Neuronal stem cell (in vitro differentiated cells): Measurements from ENCODE around the gene RPRD1A.

Source experiments
- DNase-seq: peaks from one replicate; pipeline ENCODE4 v3.0.0-alpha.2; 2013; ENCODE audit warnings: low spot score
- H2AFZ ChIP-seq: one replicate; pipeline ENCODE4 v1.6.1; 2013; ENCODE audit warnings: mild to moderate bottlenecking, low read length, inconsistent platforms
- H2AK5ac ChIP-seq: 2 replicates; pipeline ENCODE4 v1.6.1; 2013; ENCODE audit warnings: low read depth, mild to moderate bottlenecking, inconsistent platforms, low read length, moderate library complexity, mixed read lengths
- H2BK120ac ChIP-seq: 2 replicates; pipeline ENCODE4 v1.6.1; 2013; ENCODE audit warnings: low read depth, mild to moderate bottlenecking, inconsistent platforms, low read length, moderate library complexity, mixed read lengths
- H2BK12ac ChIP-seq: one replicate; pipeline ENCODE4 v1.6.1; 2013; ENCODE audit warnings: low read length, inconsistent platforms
- H2BK15ac ChIP-seq: 2 replicates; pipeline ENCODE4 v1.6.1; 2013; ENCODE audit warnings: mild to moderate bottlenecking, low read length, inconsistent platforms, mixed read lengths
- H2BK5ac ChIP-seq: one replicate; pipeline ENCODE4 v1.6.1; 2013; ENCODE audit warnings: inconsistent platforms, mild to moderate bottlenecking, low read length, moderate library complexity
- H3K14ac ChIP-seq: one replicate; pipeline ENCODE4 v1.6.1; 2013; ENCODE audit warnings: low read length, inconsistent platforms
- H3K18ac ChIP-seq: 2 replicates; pipeline ENCODE4 v1.6.1; 2013; ENCODE audit warnings: low read length, inconsistent platforms
- H3K23ac ChIP-seq: 2 replicates; pipeline ENCODE4 v1.6.1; 2013; ENCODE audit warnings: low read depth, mild to moderate bottlenecking, mixed read lengths, low read length, inconsistent platforms; ENCODE audit not compliant: poor library complexity
- H3K27ac ChIP-seq: replicated peaks from 3 replicates; pipeline ENCODE4 v1.5.1; 2013; ENCODE audit warnings: low read length, inconsistent platforms
- H3K27me3 ChIP-seq, 3 experiments: 2 replicates each; pipeline ENCODE4 v1.6.1; 2013; ENCODE audit warnings: low read length in 3 of 3, mild to moderate bottlenecking in 2 of 3, inconsistent platforms in 1 of 3, low read depth in 1 of 3, mixed read lengths in 1 of 3, moderate library complexity in 1 of 3; ENCODE audit not compliant: control insufficient read depth in 3 of 3, insufficient read depth in 3 of 3
- H3K36me3 ChIP-seq, 2 donors: replicated peaks in 1 of 2; 2 replicates each; pipeline ENCODE4 v1.6.1; 2013; ENCODE audit warnings: low read length in 2 of 2; ENCODE audit not compliant: control insufficient read depth in 2 of 2, insufficient read depth in 2 of 2
- H3K4ac ChIP-seq: 2 replicates; pipeline ENCODE4 v1.6.1; 2013; ENCODE audit warnings: inconsistent platforms, mild to moderate bottlenecking, low read length, moderate library complexity
- H3K4me1 ChIP-seq, 2 donors: 1 replicate in 1 of 2; 2 replicates in 1 of 2; pipeline ENCODE4 v1.6.1; 2013; ENCODE audit warnings: low read length in 2 of 2, low read depth in 1 of 2; ENCODE audit not compliant: control insufficient read depth in 2 of 2, insufficient read depth in 1 of 2
- H3K4me2 ChIP-seq: one replicate; pipeline ENCODE4 v1.6.1; 2013; ENCODE audit warnings: mild to moderate bottlenecking, low read length, inconsistent platforms; ENCODE audit not compliant: insufficient read depth, poor library complexity, severe bottlenecking
- H3K4me3 ChIP-seq, 2 donors: 2 replicates each; pipeline ENCODE4 v1.5.1; 2013; ENCODE audit warnings: low read length in 2 of 2, mild to moderate bottlenecking in 2 of 2, inconsistent platforms in 1 of 2, moderate library complexity in 1 of 2
- H3K79me1 ChIP-seq: one replicate; pipeline ENCODE4 v1.6.1; 2013; ENCODE audit warnings: low read depth, mild to moderate bottlenecking, inconsistent platforms, low read length, moderate library complexity
- H3K9ac ChIP-seq: one replicate; pipeline ENCODE4 v1.6.1; 2013; ENCODE audit warnings: mild to moderate bottlenecking, low read depth, low read length, inconsistent platforms; ENCODE audit not compliant: poor library complexity
- H3K9me3 ChIP-seq, 2 donors: replicated peaks in 1 of 2; 2 replicates each; pipeline versions ENCODE3 to v1.6.1; 2013; ENCODE audit warnings: low read length in 2 of 2, mild to moderate bottlenecking in 2 of 2, inconsistent platforms in 1 of 2, low read depth in 1 of 2, mixed read lengths in 1 of 2, moderate library complexity in 1 of 2; ENCODE audit not compliant: control insufficient read depth in 2 of 2, insufficient read depth in 1 of 2
- H4K8ac ChIP-seq: one replicate; pipeline ENCODE4 v1.6.1; 2013; ENCODE audit warnings: low read depth, mild to moderate bottlenecking, inconsistent platforms, low read length, moderate library complexity
- H4K91ac ChIP-seq: one replicate; pipeline ENCODE4 v1.6.1; 2013; ENCODE audit warnings: low read length, low read depth, mild to moderate bottlenecking, inconsistent platforms; ENCODE audit not compliant: poor library complexity
- WGBS, 2 donors: extraction: QIAGEN DNeasy Blood & Tissue Kit; methylation state at CpG; one replicate each; pipeline ENCODE4 v1.1.7; 2013; ENCODE audit warnings: missing lambda C conversion rate in 2 of 2, mixed read lengths in 1 of 2; ENCODE audit not compliant: insufficient read length in 2 of 2, insufficient replicate concordance in 1 of 2; ENCODE audit errors: extremely low coverage in 2 of 2; 5-methylcytosine and 5-hydroxymethylcytosine counted together

RPRD1A gene

DNA sequence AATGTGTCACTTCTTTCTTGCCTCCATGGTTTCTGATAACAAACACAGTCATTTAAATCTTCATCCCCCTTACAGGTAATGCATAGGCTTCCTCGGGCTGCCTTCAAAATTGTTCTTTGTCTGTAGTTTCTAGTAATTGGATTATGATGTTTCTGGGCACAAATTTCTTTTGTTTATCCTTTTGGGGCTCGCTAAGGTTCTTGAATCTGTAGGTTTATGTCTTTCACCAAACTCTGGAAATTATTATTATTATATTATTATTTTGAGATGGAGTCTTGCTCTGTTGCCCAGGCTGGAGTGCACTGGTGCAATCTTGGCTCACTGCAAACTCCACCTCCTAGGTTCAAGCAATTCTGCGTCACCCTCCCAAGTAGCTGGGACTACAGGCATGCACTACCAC, 111.1 kb downstream of the RPRD1A start:
- peaks cover 0 to 4% of the 10 kb centered on the region in 2 donors for H3K9me3 ChIP-seq
- WGBS, 2 donors: no CpG with 5 or more reads among the region's 3 CpGs
- H4K8ac ChIP-seq: no peak overlapping the region
- H3K79me1 ChIP-seq: no peaks in the 10 kb centered on the region
- H3K18ac ChIP-seq: no peak overlapping the region
- H2BK120ac ChIP-seq: no peak overlapping the region
- H2AFZ ChIP-seq: no peak overlapping the region
- no peak overlapping the region for H2BK15ac ChIP-seq
- no peak overlapping the region for H2BK5ac ChIP-seq
- H2AK5ac ChIP-seq: no peak overlapping the region
- H4K91ac ChIP-seq: no peak overlapping the region
- H3K36me3 ChIP-seq: no peaks in the 10 kb centered on the region
- H2BK12ac ChIP-seq: no peak overlapping the region
- H3K27ac ChIP-seq: no peak overlapping the region
- H3K4me1 ChIP-seq: no peaks in the 10 kb centered on the region
- no peak overlapping the region for H3K23ac ChIP-seq
- H3K4ac ChIP-seq: no peak overlapping the region
- no peak overlapping the region for H3K9ac ChIP-seq
- DNase-seq: no peak
- no peak overlapping the region for H3K4me2 ChIP-seq
- H3K4me3 ChIP-seq: no peak overlapping the region
- H3K27me3 ChIP-seq: no peaks in the 10 kb centered on the region
- H3K14ac ChIP-seq: no peak overlapping the region

GRCh38 chr18:35953688-35954087, 113.7 kb downstream of the RPRD1A start:
- Histone ChIP-seq H3K27ac (no peak overlapping the region), H2BK5ac (no peak overlapping the region), H3K36me3 (no peaks in the 10 kb centered on the region), H3K18ac (no peak overlapping the region), H3K23ac (no peak overlapping the region), H3K9me3 (no peaks in the 10 kb centered on the region), H2BK12ac (no peak overlapping the region), H3K4me1 (no peaks in the 10 kb centered on the region), H3K14ac (no peak overlapping the region), H3K79me1 (no peaks in the 10 kb centered on the region), H3K4me3 (no peak overlapping the region), H2AK5ac (no peak overlapping the region), H3K4ac (no peak overlapping the region), H3K27me3 (peaks cover 0 to 16% (median 10%) of the 10 kb centered on the region in 3 experiments), H2AFZ (no peak overlapping the region), H4K8ac (no peak overlapping the region), H3K9ac (no peak overlapping the region), H4K91ac (no peak overlapping the region), H2BK15ac (no peak overlapping the region), H3K4me2 (no peak overlapping the region), H2BK120ac (no peak overlapping the region)
- no peak for DNase-seq
- WGBS, 2 donors: no CpG with 5 or more reads among the region's 1 CpG

- no peak overlapping the region for H2BK15ac ChIP-seq
- H3K18ac ChIP-seq: no peak overlapping the region
Observed at GRCh38 chr18:35950628-35950982, 116.8 kb downstream of the RPRD1A start.

GRCh38 chr18:35949903-35950627, 117.3 kb downstream of the RPRD1A start:
- Histone ChIP-seq H2BK120ac (no peak overlapping the region), H2AK5ac (no peak overlapping the region), H3K79me1 (no peaks in the 10 kb centered on the region), H3K4me1 (no peaks in the 10 kb centered on the region), H2BK15ac (peak overlapping the region; percentile 17), H3K23ac (peak overlapping the region; percentile 21), H3K14ac (no peak overlapping the region), H2BK5ac (no peak overlapping the region), H3K27me3 (peaks cover 0 to 40% (median 10%) of the 10 kb centered on the region in 3 experiments), H3K18ac (peak overlapping the region; percentile 69), H4K91ac (no peak overlapping the region), H2AFZ (peak overlapping the region; percentile 97), H3K4me3 (peak overlapping the region; percentile 45 to 81), H3K36me3 (no peaks in the 10 kb centered on the region), H4K8ac (no peak overlapping the region), H2BK12ac (no peak overlapping the region), H3K9ac (peak overlapping the region; percentile 73), H3K9me3 (no peaks in the 10 kb centered on the region), H3K27ac (no peak overlapping the region), H3K4me2 (peak overlapping the region; percentile 81), H3K4ac (no peak overlapping the region)
- peak; percentile 77 for DNase-seq
- no CpG with 5 or more reads among the region's 54 CpGs for WGBS, 2 donors

More at GRCh38 chr18:35950628-35950982, 116.8 kb downstream of the RPRD1A start:
- no peak overlapping the region for H2BK120ac ChIP-seq
- no peak overlapping the region for H3K9ac ChIP-seq
- no peak overlapping the region for H3K4me3 ChIP-seq
- H3K4ac ChIP-seq: no peak overlapping the region
- no peak overlapping the region for H2AK5ac ChIP-seq
- no peak overlapping the region for H4K8ac ChIP-seq
- H3K4me2 ChIP-seq: peak overlapping the region; percentile 81
- no peak overlapping the region for H3K27ac ChIP-seq
- no peak overlapping the region for H3K23ac ChIP-seq
- H3K27me3 ChIP-seq: peaks cover 0 to 37% (median 10%) of the 10 kb centered on the region in 3 experiments
- no peaks in the 10 kb centered on the region for H3K4me1 ChIP-seq
- no CpG with 5 or more reads among the region's 6 CpGs for WGBS, 2 donors
- no peaks in the 10 kb centered on the region for H3K36me3 ChIP-seq
- H3K79me1 ChIP-seq: no peaks in the 10 kb centered on the region
- no peak overlapping the region for H4K91ac ChIP-seq
- no peak for DNase-seq
- no peaks in the 10 kb centered on the region for H3K9me3 ChIP-seq
- no peak overlapping the region for H2BK12ac ChIP-seq
- no peak overlapping the region for H2BK5ac ChIP-seq
- no peak overlapping the region for H3K14ac ChIP-seq
- H2AFZ ChIP-seq: peak overlapping the region; percentile 97
